ENCODE results near the gene TBC1D10B. TPM values are rescaled to one million over a fixed set of nuclear protein-coding genes. Genes with fewer than 3 reads are reported as not detected.

Gene TBC1D10B
- total and polyA plus RNA-seq, 9 of the 15 experiments (the other 6 are each of a cell fraction or from before 2014, with no cell fraction given): 2.2 to 55.4 (median 17.5) TPM

DNA sequence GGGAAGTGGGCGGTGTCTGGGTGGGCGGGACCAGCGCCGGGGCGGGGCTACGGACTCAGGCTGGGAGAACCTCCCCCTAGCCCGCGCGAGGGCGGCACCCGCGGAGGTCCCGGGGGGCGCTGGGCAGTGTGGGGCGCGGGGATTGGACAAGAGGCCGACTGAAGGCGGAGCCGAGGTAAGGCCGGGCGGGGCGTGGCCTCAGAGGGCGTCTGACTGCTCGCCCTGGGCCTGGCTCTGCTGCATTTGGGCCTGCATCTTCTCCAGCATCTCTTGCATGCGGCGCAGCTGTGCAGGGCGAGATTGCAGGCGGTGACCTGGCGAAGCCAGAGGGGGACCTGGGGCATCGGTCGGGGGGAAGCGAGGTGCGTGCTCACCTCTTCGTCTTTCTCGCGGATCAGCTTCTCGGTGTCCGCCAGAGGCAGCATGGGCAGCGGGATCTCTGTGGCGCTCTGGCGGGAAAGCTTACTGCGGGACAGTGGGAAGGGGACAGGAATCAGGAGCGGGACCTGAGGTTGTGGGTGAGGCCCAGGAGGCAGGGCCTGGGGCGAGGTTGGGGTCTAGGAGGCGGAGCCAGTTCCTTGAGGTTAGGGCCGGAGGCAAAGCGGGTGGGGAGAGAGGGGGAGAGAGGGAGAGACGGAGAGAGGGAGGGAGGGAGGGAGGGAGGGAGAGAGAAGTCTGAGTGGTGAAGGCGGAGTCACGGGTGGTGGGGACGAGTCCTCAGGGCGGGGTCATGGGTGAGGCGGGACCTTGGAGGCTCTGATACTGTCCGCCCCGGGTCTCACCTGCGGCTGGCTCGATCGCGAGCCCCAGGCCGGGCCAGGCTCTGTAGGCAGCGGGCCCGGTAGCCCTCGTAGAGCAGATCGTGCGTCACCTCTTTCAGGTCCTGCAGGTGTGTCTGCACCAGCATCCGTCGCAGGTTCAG is 8.2 kb upstream of the TBC1D10B start (continued):
- TF ChIP-seq, protein P1, sequence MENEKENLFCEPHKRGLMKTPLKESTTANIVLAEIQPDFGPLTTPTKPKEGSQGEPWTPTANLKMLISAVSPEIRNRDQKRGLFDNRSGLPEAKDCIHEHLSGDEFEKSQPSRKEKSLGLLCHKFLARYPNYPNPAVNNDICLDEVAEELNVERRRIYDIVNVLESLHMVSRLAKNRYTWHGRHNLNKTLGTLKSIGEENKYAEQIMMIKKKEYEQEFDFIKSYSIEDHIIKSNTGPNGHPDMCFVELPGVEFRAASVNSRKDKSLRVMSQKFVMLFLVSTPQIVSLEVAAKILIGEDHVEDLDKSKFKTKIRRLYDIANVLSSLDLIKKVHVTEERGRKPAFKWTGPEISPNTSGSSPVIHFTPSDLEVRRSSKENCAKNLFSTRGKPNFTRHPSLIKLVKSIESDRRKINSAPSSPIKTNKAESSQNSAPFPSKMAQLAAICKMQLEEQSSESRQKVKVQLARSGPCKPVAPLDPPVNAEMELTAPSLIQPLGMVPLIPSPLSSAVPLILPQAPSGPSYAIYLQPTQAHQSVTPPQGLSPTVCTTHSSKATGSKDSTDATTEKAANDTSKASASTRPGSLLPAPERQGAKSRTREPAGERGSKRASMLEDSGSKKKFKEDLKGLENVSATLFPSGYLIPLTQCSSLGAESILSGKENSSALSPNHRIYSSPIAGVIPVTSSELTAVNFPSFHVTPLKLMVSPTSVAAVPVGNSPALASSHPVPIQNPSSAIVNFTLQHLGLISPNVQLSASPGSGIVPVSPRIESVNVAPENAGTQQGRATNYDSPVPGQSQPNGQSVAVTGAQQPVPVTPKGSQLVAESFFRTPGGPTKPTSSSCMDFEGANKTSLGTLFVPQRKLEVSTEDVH (IDR thresholded peaks at IDR 0.05; ENCODE audit: low read depth, partially characterized antibody): peak; percentile 92
- no peak for TF ChIP-seq PTBP1 (IDR thresholded peaks at IDR 0.05; ENCODE audit: low read depth, low read length)
- TF ChIP-seq HMG20A (CRISPR knock-in tag; conservative IDR thresholded peaks at IDR 0.05): no peak
- TF ChIP-seq SMARCB1 (IDR thresholded peaks at IDR 0.05; ENCODE audit: insufficient read length, low read depth): no peak
- TF ChIP-seq, protein P2, sequence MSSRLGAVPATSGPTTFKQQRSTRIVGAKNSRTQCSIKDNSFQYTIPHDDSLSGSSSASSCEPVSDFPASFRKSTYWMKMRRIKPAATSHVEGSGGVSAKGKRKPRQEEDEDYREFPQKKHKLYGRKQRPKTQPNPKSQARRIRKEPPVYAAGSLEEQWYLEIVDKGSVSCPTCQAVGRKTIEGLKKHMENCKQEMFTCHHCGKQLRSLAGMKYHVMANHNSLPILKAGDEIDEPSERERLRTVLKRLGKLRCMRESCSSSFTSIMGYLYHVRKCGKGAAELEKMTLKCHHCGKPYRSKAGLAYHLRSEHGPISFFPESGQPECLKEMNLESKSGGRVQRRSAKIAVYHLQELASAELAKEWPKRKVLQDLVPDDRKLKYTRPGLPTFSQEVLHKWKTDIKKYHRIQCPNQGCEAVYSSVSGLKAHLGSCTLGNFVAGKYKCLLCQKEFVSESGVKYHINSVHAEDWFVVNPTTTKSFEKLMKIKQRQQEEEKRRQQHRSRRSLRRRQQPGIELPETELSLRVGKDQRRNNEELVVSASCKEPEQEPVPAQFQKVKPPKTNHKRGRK (tag; IDR thresholded peaks at IDR 0.05): no peak
- TF ChIP-seq ATF1 (CRISPR knock-in tag; IDR thresholded peaks at IDR 0.05): no peak
- TF ChIP-seq ATF1 (tag; IDR thresholded peaks at IDR 0.05): no peak
- TF ChIP-seq ZNF253 (CRISPR knock-in tag; conservative IDR thresholded peaks at IDR 0.05): no peak
- no peak for TF ChIP-seq MEIS2 (IDR thresholded peaks at IDR 0.05; ENCODE audit: partially characterized antibody)
- TF ChIP-seq, protein P3, sequence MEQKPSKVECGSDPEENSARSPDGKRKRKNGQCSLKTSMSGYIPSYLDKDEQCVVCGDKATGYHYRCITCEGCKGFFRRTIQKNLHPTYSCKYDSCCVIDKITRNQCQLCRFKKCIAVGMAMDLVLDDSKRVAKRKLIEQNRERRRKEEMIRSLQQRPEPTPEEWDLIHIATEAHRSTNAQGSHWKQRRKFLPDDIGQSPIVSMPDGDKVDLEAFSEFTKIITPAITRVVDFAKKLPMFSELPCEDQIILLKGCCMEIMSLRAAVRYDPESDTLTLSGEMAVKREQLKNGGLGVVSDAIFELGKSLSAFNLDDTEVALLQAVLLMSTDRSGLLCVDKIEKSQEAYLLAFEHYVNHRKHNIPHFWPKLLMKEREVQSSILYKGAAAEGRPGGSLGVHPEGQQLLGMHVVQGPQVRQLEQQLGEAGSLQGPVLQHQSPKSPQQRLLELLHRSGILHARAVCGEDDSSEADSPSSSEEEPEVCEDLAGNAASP (IDR thresholded peaks at IDR 0.05): no peak
- TF ChIP-seq ZNF175 (CRISPR knock-in tag; IDR thresholded peaks at IDR 0.05; ENCODE audit: low read depth): no peak
- TF ChIP-seq, protein P4, sequence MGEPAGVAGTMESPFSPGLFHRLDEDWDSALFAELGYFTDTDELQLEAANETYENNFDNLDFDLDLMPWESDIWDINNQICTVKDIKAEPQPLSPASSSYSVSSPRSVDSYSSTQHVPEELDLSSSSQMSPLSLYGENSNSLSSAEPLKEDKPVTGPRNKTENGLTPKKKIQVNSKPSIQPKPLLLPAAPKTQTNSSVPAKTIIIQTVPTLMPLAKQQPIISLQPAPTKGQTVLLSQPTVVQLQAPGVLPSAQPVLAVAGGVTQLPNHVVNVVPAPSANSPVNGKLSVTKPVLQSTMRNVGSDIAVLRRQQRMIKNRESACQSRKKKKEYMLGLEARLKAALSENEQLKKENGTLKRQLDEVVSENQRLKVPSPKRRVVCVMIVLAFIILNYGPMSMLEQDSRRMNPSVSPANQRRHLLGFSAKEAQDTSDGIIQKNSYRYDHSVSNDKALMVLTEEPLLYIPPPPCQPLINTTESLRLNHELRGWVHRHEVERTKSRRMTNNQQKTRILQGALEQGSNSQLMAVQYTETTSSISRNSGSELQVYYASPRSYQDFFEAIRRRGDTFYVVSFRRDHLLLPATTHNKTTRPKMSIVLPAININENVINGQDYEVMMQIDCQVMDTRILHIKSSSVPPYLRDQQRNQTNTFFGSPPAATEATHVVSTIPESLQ (CRISPR knock-in tag; IDR thresholded peaks at IDR 0.05): no peak
- no peak for TF ChIP-seq XRCC5 (IDR thresholded peaks at IDR 0.05; ENCODE audit: low read depth, low read length)
- TF ChIP-seq, protein P5, sequence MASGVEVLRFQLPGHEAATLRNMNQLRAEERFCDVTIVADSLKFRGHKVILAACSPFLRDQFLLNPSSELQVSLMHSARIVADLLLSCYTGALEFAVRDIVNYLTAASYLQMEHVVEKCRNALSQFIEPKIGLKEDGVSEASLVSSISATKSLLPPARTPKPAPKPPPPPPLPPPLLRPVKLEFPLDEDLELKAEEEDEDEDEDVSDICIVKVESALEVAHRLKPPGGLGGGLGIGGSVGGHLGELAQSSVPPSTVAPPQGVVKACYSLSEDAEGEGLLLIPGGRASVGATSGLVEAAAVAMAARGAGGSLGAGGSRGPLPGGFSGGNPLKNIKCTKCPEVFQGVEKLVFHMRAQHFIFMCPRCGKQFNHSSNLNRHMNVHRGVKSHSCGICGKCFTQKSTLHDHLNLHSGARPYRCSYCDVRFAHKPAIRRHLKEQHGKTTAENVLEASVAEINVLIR (CRISPR knock-in tag; IDR thresholded peaks at IDR 0.05): no peak
- TF ChIP-seq, protein P6, sequence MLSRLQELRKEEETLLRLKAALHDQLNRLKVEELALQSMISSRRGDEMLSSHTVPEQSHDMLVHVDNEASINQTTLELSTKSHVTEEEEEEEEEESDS (CRISPR knock-in tag; IDR thresholded peaks at IDR 0.05): no peak
- TF ChIP-seq L3MBTL2 (IDR thresholded peaks at IDR 0.05): no peak; the same call in none of the 2 replicates
- no peak for TF ChIP-seq ARNT (IDR thresholded peaks at IDR 0.05)

Data from K562 (cell line).